ENCODE data around the gene ATXN3L. TPM values are rescaled to one million over a fixed set of nuclear protein-coding genes. Genes with fewer than 3 reads are reported as not detected.

ATXN3L gene
- not detected for polyA plus RNA-seq (2012; ENCODE audit: insufficient read length, low read depth)

- no peak for TF ChIP-seq POLR2AphosphoS5 (IDR thresholded peaks at IDR 0.05; ENCODE audit: low read depth, low read length)
- no peak for TF ChIP-seq TAF1 (IDR thresholded peaks at IDR 0.05; ENCODE audit: borderline replicate concordance, insufficient read depth, low read length)
- TF ChIP-seq, protein P1, sequence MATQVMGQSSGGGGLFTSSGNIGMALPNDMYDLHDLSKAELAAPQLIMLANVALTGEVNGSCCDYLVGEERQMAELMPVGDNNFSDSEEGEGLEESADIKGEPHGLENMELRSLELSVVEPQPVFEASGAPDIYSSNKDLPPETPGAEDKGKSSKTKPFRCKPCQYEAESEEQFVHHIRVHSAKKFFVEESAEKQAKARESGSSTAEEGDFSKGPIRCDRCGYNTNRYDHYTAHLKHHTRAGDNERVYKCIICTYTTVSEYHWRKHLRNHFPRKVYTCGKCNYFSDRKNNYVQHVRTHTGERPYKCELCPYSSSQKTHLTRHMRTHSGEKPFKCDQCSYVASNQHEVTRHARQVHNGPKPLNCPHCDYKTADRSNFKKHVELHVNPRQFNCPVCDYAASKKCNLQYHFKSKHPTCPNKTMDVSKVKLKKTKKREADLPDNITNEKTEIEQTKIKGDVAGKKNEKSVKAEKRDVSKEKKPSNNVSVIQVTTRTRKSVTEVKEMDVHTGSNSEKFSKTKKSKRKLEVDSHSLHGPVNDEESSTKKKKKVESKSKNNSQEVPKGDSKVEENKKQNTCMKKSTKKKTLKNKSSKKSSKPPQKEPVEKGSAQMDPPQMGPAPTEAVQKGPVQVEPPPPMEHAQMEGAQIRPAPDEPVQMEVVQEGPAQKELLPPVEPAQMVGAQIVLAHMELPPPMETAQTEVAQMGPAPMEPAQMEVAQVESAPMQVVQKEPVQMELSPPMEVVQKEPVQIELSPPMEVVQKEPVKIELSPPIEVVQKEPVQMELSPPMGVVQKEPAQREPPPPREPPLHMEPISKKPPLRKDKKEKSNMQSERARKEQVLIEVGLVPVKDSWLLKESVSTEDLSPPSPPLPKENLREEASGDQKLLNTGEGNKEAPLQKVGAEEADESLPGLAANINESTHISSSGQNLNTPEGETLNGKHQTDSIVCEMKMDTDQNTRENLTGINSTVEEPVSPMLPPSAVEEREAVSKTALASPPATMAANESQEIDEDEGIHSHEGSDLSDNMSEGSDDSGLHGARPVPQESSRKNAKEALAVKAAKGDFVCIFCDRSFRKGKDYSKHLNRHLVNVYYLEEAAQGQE (IDR thresholded peaks at IDR 0.05; ENCODE audit: insufficient read depth in 1 of 2, low read depth in 2 of 2, low read length in 2 of 2), result no peak
- no peak for TF ChIP-seq FOXP2 (optimal IDR thresholded peaks at IDR 0.05; ENCODE audit: borderline replicate concordance, extremely low read depth, extremely low read length, insufficient read depth)
- TF ChIP-seq SIN3A (IDR thresholded peaks at IDR 0.05; ENCODE audit: borderline replicate concordance, insufficient read depth, low read length), result no peak
Measured at GRCh38 chrX:13319953-13320352, at the start of gene ATXN3L. ATXN3L (minus strand) TSS chrX:13320053; CDS start chrX:13319934, 119 bp downstream.

- TF ChIP-seq POLR2AphosphoS5 (IDR thresholded peaks at IDR 0.05; ENCODE audit: low read depth, low read length) (no peak), TAF1 (IDR thresholded peaks at IDR 0.05; ENCODE audit: borderline replicate concordance, insufficient read depth, low read length) (no peak), FOXP2 (optimal IDR thresholded peaks at IDR 0.05; ENCODE audit: borderline replicate concordance, extremely low read depth, extremely low read length, insufficient read depth) (no peak), SIN3A (IDR thresholded peaks at IDR 0.05; ENCODE audit: borderline replicate concordance, insufficient read depth, low read length) (no peak)
- TF ChIP-seq, protein P1 (IDR thresholded peaks at IDR 0.05; ENCODE audit: insufficient read depth in 1 of 2, low read depth in 2 of 2, low read length in 2 of 2), result no peak
Measured at GRCh38 chrX:13369256-13370030, 49.6 kb upstream of the ATXN3L start.

GRCh38 chrX:13367950-13368349, 48.1 kb upstream of the ATXN3L start:
- TF ChIP-seq FOXP2 (optimal IDR thresholded peaks at IDR 0.05; ENCODE audit: borderline replicate concordance, extremely low read depth, extremely low read length, insufficient read depth), result no peak
- no peak for TF ChIP-seq TAF1 (IDR thresholded peaks at IDR 0.05; ENCODE audit: borderline replicate concordance, insufficient read depth, low read length)
- no peak for TF ChIP-seq SIN3A (IDR thresholded peaks at IDR 0.05; ENCODE audit: borderline replicate concordance, insufficient read depth, low read length)
- no peak for TF ChIP-seq POLR2AphosphoS5 (IDR thresholded peaks at IDR 0.05; ENCODE audit: low read depth, low read length)
- TF ChIP-seq, protein P1 (IDR thresholded peaks at IDR 0.05; ENCODE audit: insufficient read depth in 1 of 2, low read depth in 2 of 2, low read length in 2 of 2), result no peak

GRCh38 chrX:13366698-13367097, 46.8 kb upstream of the ATXN3L start:
- no peak for TF ChIP-seq FOXP2 (optimal IDR thresholded peaks at IDR 0.05; ENCODE audit: borderline replicate concordance, extremely low read depth, extremely low read length, insufficient read depth)
- TF ChIP-seq POLR2AphosphoS5 (IDR thresholded peaks at IDR 0.05; ENCODE audit: low read depth, low read length), result no peak
- no peak for TF ChIP-seq SIN3A (IDR thresholded peaks at IDR 0.05; ENCODE audit: borderline replicate concordance, insufficient read depth, low read length)
- no peak for TF ChIP-seq TAF1 (IDR thresholded peaks at IDR 0.05; ENCODE audit: borderline replicate concordance, insufficient read depth, low read length)
- TF ChIP-seq, protein P1 (IDR thresholded peaks at IDR 0.05; ENCODE audit: insufficient read depth in 1 of 2, low read depth in 2 of 2, low read length in 2 of 2), result no peak
